Measurements from ENCODE around the gene ZPBP.
"Not testable (repeated sequence)": the region's sequence is repeated elsewhere in the genome, so short reads cannot be mapped to it uniquely, and the experiment has no call there.

The ZPBP gene

GRCh38 chr7:50062951-50063350 lies 30.1 kb downstream of the ZPBP start:
- Histone ChIP-seq H3K36me3 (ENCODE audit: insufficient read depth, low read length) (no peaks in the 10 kb centered on the region), H3K27me3 (ENCODE audit: insufficient read depth, low read length, poor library complexity, severe bottlenecking) (no peaks in the 10 kb centered on the region), H3K79me2 (ENCODE audit: insufficient read depth, low read length) (no peaks in the 10 kb centered on the region), H3K4me3 (ENCODE audit: low read length, poor library complexity, severe bottlenecking) (no peak overlapping the region), H3K4me2 (ENCODE audit: low read depth, low read length, poor library complexity, severe bottlenecking) (no peak overlapping the region), H4K20me1 (ENCODE audit: insufficient read depth, low read length, poor library complexity, severe bottlenecking) (no peaks in the 10 kb centered on the region), H3K9ac (ENCODE audit: low read depth, low read length, poor library complexity, severe bottlenecking) (no peak overlapping the region), H3F3A (ENCODE audit: low read depth) (no peaks in the 10 kb centered on the region), H3K9me3 (ENCODE audit: insufficient read depth, low read depth, low read length) (no peaks in the 10 kb centered on the region), H2AFZ (ENCODE audit: low read length) (no peak overlapping the region), H3K9me2 (replicated peaks; ENCODE audit: low read depth, low read length) (no peaks in the 10 kb centered on the region), H3K4me1 (ENCODE audit: insufficient read depth, low read length, poor library complexity, severe bottlenecking) (no peaks in the 10 kb centered on the region)
- TF ChIP-seq EZH2phosphoT487 (IDR thresholded peaks at IDR 0.05; ENCODE audit: borderline replicate concordance) (no peak), CTCF (conservative IDR thresholded peaks at IDR 0.05; ENCODE audit: low read length) (no peak)

- no peaks in the 10 kb centered on the region for H3K79me2 ChIP-seq (ENCODE audit: insufficient read depth, low read length)
- no peaks in the 10 kb centered on the region for H3K9me2 ChIP-seq (replicated peaks; ENCODE audit: low read depth, low read length)
- H4K20me1 ChIP-seq (ENCODE audit: insufficient read depth, low read length, poor library complexity, severe bottlenecking), result no peaks in the 10 kb centered on the region
- no peaks in the 10 kb centered on the region for H3K4me1 ChIP-seq (ENCODE audit: insufficient read depth, low read length, poor library complexity, severe bottlenecking)
- no peaks in the 10 kb centered on the region for H3F3A ChIP-seq (ENCODE audit: low read depth)
- no peak overlapping the region for H3K4me2 ChIP-seq (ENCODE audit: low read depth, low read length, poor library complexity, severe bottlenecking)
- no peaks in the 10 kb centered on the region for H3K27me3 ChIP-seq (ENCODE audit: insufficient read depth, low read length, poor library complexity, severe bottlenecking)
- no peak overlapping the region for H3K9ac ChIP-seq (ENCODE audit: low read depth, low read length, poor library complexity, severe bottlenecking)
- H3K9me3 ChIP-seq (ENCODE audit: insufficient read depth, low read depth, low read length), result no peaks in the 10 kb centered on the region
- no peak overlapping the region for H3K4me3 ChIP-seq (ENCODE audit: low read length, poor library complexity, severe bottlenecking)
- H2AFZ ChIP-seq (ENCODE audit: low read length), result no peak overlapping the region
- no peaks in the 10 kb centered on the region for H3K36me3 ChIP-seq (ENCODE audit: insufficient read depth, low read length)
- TF ChIP-seq CTCF (conservative IDR thresholded peaks at IDR 0.05; ENCODE audit: low read length), result no peak
- TF ChIP-seq EZH2phosphoT487 (IDR thresholded peaks at IDR 0.05; ENCODE audit: borderline replicate concordance), result no peak
Measured at GRCh38 chr7:50056131-50056530, 36.9 kb downstream of the ZPBP start.

- H3F3A ChIP-seq (ENCODE audit: low read depth), result no peaks in the 10 kb centered on the region
- no peaks in the 10 kb centered on the region for H3K79me2 ChIP-seq (ENCODE audit: insufficient read depth, low read length)
- H3K4me3 ChIP-seq (ENCODE audit: low read length, poor library complexity, severe bottlenecking), result no peak overlapping the region
- no peak overlapping the region for H3K9ac ChIP-seq (ENCODE audit: low read depth, low read length, poor library complexity, severe bottlenecking)
- no peaks in the 10 kb centered on the region for H3K36me3 ChIP-seq (ENCODE audit: insufficient read depth, low read length)
- no peaks in the 10 kb centered on the region for H3K9me3 ChIP-seq (ENCODE audit: insufficient read depth, low read depth, low read length)
- H2AFZ ChIP-seq (ENCODE audit: low read length), result no peak overlapping the region
- H3K27me3 ChIP-seq (ENCODE audit: insufficient read depth, low read length, poor library complexity, severe bottlenecking), result no peaks in the 10 kb centered on the region
- H3K9me2 ChIP-seq (replicated peaks; ENCODE audit: low read depth, low read length), result no peaks in the 10 kb centered on the region
- H3K4me2 ChIP-seq (ENCODE audit: low read depth, low read length, poor library complexity, severe bottlenecking), result no peak overlapping the region
- TF ChIP-seq CTCF (conservative IDR thresholded peaks at IDR 0.05; ENCODE audit: low read length), result no peak
- no peak for TF ChIP-seq EZH2phosphoT487 (IDR thresholded peaks at IDR 0.05; ENCODE audit: borderline replicate concordance)
- no peaks in the 10 kb centered on the region for H4K20me1 ChIP-seq (ENCODE audit: insufficient read depth, low read length, poor library complexity, severe bottlenecking)
- no peaks in the 10 kb centered on the region for H3K4me1 ChIP-seq (ENCODE audit: insufficient read depth, low read length, poor library complexity, severe bottlenecking)
Measured at GRCh38 chr7:50047716-50048115, 45.3 kb downstream of the ZPBP start.

GRCh38 chr7:50041165-50041564 lies 51.9 kb downstream of the ZPBP start:
- not testable (repeated sequence) for H3F3A ChIP-seq (ENCODE audit: low read depth); H3K4me3 ChIP-seq (ENCODE audit: low read length, poor library complexity, severe bottlenecking)

More at GRCh38 chr7:50041165-50041564, 51.9 kb downstream of the ZPBP start:
- H3K9me2 ChIP-seq (replicated peaks; ENCODE audit: low read depth, low read length); H3K9ac ChIP-seq (ENCODE audit: low read depth, low read length, poor library complexity, severe bottlenecking); H3K9me3 ChIP-seq (ENCODE audit: insufficient read depth, low read depth, low read length); H3K36me3 ChIP-seq (ENCODE audit: insufficient read depth, low read length); H2AFZ ChIP-seq (ENCODE audit: low read length); H3K79me2 ChIP-seq (ENCODE audit: insufficient read depth, low read length); H3K27me3 ChIP-seq (ENCODE audit: insufficient read depth, low read length, poor library complexity, severe bottlenecking); H3K4me2 ChIP-seq (ENCODE audit: low read depth, low read length, poor library complexity, severe bottlenecking); H3K4me1 ChIP-seq (ENCODE audit: insufficient read depth, low read length, poor library complexity, severe bottlenecking); H4K20me1 ChIP-seq (ENCODE audit: insufficient read depth, low read length, poor library complexity, severe bottlenecking): not testable (repeated sequence)

Measured in Loucy (cell line).